Transverse colon (tissue), 4 donors: ENCODE measurements around the gene RRP1.

Experiments used
- CTCF ChIP-seq, 5 experiments: fragments of 200-600 bp in 3 of 5; fragments of 450-650 bp in 2 of 5; sonication (generic) in 3 of 5; IDR thresholded peaks; 1 replicate in 2 of 5; 2 replicates in 3 of 5; pipeline ENCODE4 v1.5.1; 2016 to 2017; ENCODE audit warnings: antibody characterized with exemption in 5 of 5, inconsistent platforms in 3 of 5, mild to moderate bottlenecking in 2 of 5, moderate library complexity in 1 of 5
- EP300 ChIP-seq: sonication (generic); formaldehyde crosslinking; IDR thresholded peaks from one replicate; pipeline ENCODE4 v1.6.1; 2017; ENCODE audit warnings: antibody characterized with exemption, low read depth
- POLR2A ChIP-seq: fragments of 450-650 bp; IDR thresholded peaks from one replicate; pipeline ENCODE4 v1.6.1; 2016; ENCODE audit warnings: antibody characterized with exemption, mild to moderate bottlenecking, moderate library complexity
- POLR2AphosphoS5 ChIP-seq, 3 donors: sonication (generic); formaldehyde crosslinking; IDR thresholded peaks; one replicate each; pipeline ENCODE4 v1.6.1; 2016; ENCODE audit warnings: antibody characterized with exemption in 3 of 3

GRCh38 chr21:43813656-43813980 is 24.2 kb downstream of the RRP1 start:
- no peak for TF ChIP-seq POLR2A
- no peak for TF ChIP-seq CTCF (IDR thresholded peaks at IDR 0.05)
- no peak for TF ChIP-seq POLR2AphosphoS5 (IDR thresholded peaks at IDR 0.05)
- TF ChIP-seq EP300, result no peak
